Measurements from ENCODE around the gene ANKRD50. TPM values are rescaled to one million over a fixed set of nuclear protein-coding genes. Genes with fewer than 3 reads are reported as not detected.

Gene ANKRD50
- total and polyA plus RNA-seq, 2 of the 4 experiments (the other 2 are of a cell fraction), result 8.1 to 35.3 TPM

DNA sequence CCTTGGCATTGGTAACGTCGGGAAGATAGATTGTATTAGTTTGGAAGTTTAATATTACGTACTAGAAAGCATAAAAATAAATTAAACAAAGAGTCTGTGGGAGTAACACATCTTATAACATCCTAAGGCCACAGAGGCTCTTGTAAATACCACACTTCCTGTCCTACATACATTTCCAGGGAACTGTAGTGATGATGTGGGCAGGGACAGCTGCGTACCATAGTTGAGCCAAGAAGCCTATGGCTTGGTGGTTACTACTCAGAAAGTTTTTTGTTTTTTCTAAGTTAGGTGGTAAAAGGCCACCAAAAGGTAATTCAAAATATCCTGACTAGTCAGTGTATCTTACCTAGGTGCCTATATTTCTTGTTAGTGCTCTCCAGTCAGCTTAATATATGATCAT, 4.6 kb upstream of the ANKRD50 start:
- H2BK5ac ChIP-seq (ENCODE audit: low read depth, low read length, poor library complexity, severe bottlenecking), result no peak overlapping the region
- no peak overlapping the region for H2BK120ac ChIP-seq (ENCODE audit: low read depth, low read length)
- H4K91ac ChIP-seq (ENCODE audit: insufficient read depth, low read depth, low read length), result no peak overlapping the region
- no peak overlapping the region for H3K27ac ChIP-seq (ENCODE audit: insufficient read depth, low read length)
- no peaks in the 10 kb centered on the region for H3K9me1 ChIP-seq (ENCODE audit: insufficient read depth, low read length)
- H3K27me3 ChIP-seq (ENCODE audit: control insufficient read depth, insufficient read depth, low read length), result no peaks in the 10 kb centered on the region
- no peak overlapping the region for H3K9ac ChIP-seq (ENCODE audit: low read depth, low read length)
- no peak overlapping the region for H4K8ac ChIP-seq (ENCODE audit: low read depth in 2 of 2, low read length in 2 of 2)
- H3K79me1 ChIP-seq (ENCODE audit: low read depth in 1 of 2, low read length in 2 of 2), result no peaks in the 10 kb centered on the region
- H2BK15ac ChIP-seq (ENCODE audit: low read depth, low read length), result no peak overlapping the region
- no peak overlapping the region for H2AK9ac ChIP-seq (replicated peaks; ENCODE audit: low read depth, low read length, poor library complexity)
- H3K14ac ChIP-seq (replicated peaks; ENCODE audit: low read depth, low read length), result no peak overlapping the region
- intact Hi-C loops (cut with micrococcal nuclease) (no loop called here), dilution Hi-C loops (cut with HindIII; ENCODE audit: low sequenced_read_pairs, unreplicated experiment) (no loop called here), in situ Hi-C loops (cut with MboI; ENCODE audit: low sequenced_read_pairs) (no loop called here)
- H2AK5ac ChIP-seq (ENCODE audit: low read depth, low read length), result no peak overlapping the region
- no peaks in the 10 kb centered on the region for H3K9me3 ChIP-seq (ENCODE audit: control insufficient read depth, insufficient read depth, low read length)
- no peak for ATAC-seq (ENCODE audit: low read depth)
- ChIA-PET CTCF (no interaction called here), POLR2A (ENCODE audit: unreplicated experiment) (no interaction called here)
- no peak overlapping the region for H3K4ac ChIP-seq (ENCODE audit: low read depth, low read length)
- H3K18ac ChIP-seq (ENCODE audit: low read depth, low read length), result no peak overlapping the region
- no peaks in the 10 kb centered on the region for H3K36me3 ChIP-seq (ENCODE audit: control insufficient read depth, insufficient read depth, low read length)
- no peak for DNase-seq
- H3K56ac ChIP-seq (ENCODE audit: extremely low read depth, insufficient read depth, low read length), result no peak overlapping the region
- no peaks in the 10 kb centered on the region for H4K20me1 ChIP-seq (ENCODE audit: insufficient read depth, low read length)
- H3K23ac ChIP-seq (ENCODE audit: low read depth, low read length), result no peak overlapping the region
- H2BK20ac ChIP-seq (ENCODE audit: low read depth, low read length), result no peak overlapping the region
- no CpG with 5 or more reads among the region's 4 CpGs for WGBS, 2 experiments (ENCODE audit: extremely low coverage in 2 of 2, insufficient read length in 1 of 2)
- no peak overlapping the region for H3K4me3 ChIP-seq (ENCODE audit: insufficient read depth, low read depth, low read length)
- no peak overlapping the region for H3K4me2 ChIP-seq (ENCODE audit: low read depth, low read length)
- H3K4me1 ChIP-seq (ENCODE audit: control insufficient read depth, insufficient read depth, low read length), result peaks cover under 1% of the 10 kb centered on the region
- no TSS peak for BruUV-seq (replicated peaks)
- TF ChIP-seq, protein P1, sequence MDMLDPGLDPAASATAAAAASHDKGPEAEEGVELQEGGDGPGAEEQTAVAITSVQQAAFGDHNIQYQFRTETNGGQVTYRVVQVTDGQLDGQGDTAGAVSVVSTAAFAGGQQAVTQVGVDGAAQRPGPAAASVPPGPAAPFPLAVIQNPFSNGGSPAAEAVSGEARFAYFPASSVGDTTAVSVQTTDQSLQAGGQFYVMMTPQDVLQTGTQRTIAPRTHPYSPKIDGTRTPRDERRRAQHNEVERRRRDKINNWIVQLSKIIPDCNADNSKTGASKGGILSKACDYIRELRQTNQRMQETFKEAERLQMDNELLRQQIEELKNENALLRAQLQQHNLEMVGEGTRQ (IDR thresholded peaks at IDR 0.05; ENCODE audit: low read depth, low read length), result no peak
- TF ChIP-seq MXI1 (IDR thresholded peaks at IDR 0.05; ENCODE audit: borderline replicate concordance, low read depth, low read length) (no peak), BHLHE40 (IDR thresholded peaks at IDR 0.05; ENCODE audit: low read depth, low read length) (no peak), MAFK (IDR thresholded peaks at IDR 0.05; ENCODE audit: low read depth, low read length) (no peak), CEBPB (IDR thresholded peaks at IDR 0.05; ENCODE audit: low read depth, low read length) (no peak), RAD21 (IDR thresholded peaks at IDR 0.05; ENCODE audit: low read length) (no peak)
- H4K5ac ChIP-seq (ENCODE audit: low read depth, low read length), result no peak overlapping the region
- no peak overlapping the region for H2AFZ ChIP-seq (replicated peaks; ENCODE audit: low read length, poor library complexity)

All from IMR-90 (cell line).